ENCODE measurements around the gene KRTAP5-5. TPM values are rescaled to one million over a fixed set of nuclear protein-coding genes. Genes with fewer than 3 reads are reported as not detected.

Gene KRTAP5-5
- polyA plus RNA-seq, 1 donor from 2014 or later, result not detected

DNA sequence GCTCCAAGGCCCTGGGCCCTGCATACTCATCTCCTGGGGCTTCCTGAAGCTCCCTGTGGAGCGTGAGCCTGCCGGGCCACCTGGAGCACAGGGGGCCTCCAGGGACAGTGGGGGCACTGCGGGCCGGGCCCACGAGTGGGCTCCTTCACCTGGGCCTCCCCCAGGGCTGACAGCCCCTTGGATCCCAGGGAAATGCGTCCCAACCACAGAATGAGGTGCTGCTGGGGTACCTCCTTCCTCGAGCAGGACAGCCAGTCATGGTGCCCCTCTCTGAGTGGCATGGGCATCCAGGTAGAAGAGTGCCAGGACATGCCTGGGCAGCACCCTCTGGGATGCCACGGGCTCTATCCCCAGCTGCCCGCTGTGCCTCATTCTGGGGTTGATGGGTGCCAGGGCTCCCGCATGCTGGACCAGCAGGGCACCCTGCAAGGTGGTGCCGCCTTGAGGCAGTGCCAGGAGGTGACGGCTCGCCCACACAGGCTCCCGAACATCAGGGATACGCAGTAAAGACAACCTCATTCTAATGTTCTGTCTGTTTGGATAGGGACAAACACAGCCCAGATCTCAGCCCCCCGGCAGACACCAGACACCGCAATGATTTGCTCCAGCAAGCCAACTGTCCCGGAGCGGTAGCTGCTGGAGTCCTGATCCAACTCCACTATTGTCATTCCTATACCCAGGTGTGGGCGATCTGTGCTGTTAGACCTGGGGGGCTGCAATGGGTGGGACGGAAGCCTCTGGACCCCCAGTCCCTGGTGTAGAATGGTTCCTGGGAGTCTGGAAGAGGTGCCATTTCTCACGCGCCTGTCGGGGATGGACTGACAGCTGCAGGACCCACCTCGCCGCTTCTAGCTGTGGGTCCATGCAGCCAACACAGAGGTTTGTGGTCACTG, 25.8 kb downstream of the KRTAP5-5 start:
- Histone ChIP-seq H4K20me1 (ENCODE audit: insufficient read depth) (no peaks in the 10 kb centered on the region), H3K4me2 (ENCODE audit: low read length) (no peak overlapping the region), H3K36me3 (ENCODE audit: insufficient read depth, low read length) (no peaks in the 10 kb centered on the region), H3K9me3 (ENCODE audit: low read length) (no peaks in the 10 kb centered on the region), H3K27ac (ENCODE audit: low read length) (no peak overlapping the region), H2AFZ (ENCODE audit: low read depth, low read length) (no peak overlapping the region), H3K9ac (ENCODE audit: low read length) (no peak overlapping the region), H3K4me3 (ENCODE audit: low read length) (no peak overlapping the region), H3K27me3 (ENCODE audit: insufficient read depth, low read depth, low read length) (no peaks in the 10 kb centered on the region), H3F3A (ENCODE audit: insufficient read depth, low read length, poor library complexity, severe bottlenecking) (no peaks in the 10 kb centered on the region), H3K9me2 (ENCODE audit: insufficient read depth, low read length) (no peaks in the 10 kb centered on the region), H3K79me2 (replicated peaks; ENCODE audit: insufficient read depth, low read length) (no peaks in the 10 kb centered on the region)
- TF ChIP-seq EP300 (conservative IDR thresholded peaks at IDR 0.05; ENCODE audit: poor library complexity, severe bottlenecking) (no peak), POLR2AphosphoS5 (IDR thresholded peaks at IDR 0.05) (no peak), EZH2 (IDR thresholded peaks at IDR 0.05; ENCODE audit: borderline replicate concordance, insufficient read depth, low read length, poor library complexity, severe bottlenecking) (no peak), TAF1 (IDR thresholded peaks at IDR 0.05; ENCODE audit: low read depth) (no peak), MXI1 (conservative IDR thresholded peaks at IDR 0.05; ENCODE audit: poor library complexity, severe bottlenecking) (no peak), SMC3 (conservative IDR thresholded peaks at IDR 0.05; ENCODE audit: poor library complexity) (no peak), REST (IDR thresholded peaks at IDR 0.05; ENCODE audit: borderline replicate concordance) (no peak), RAD21 (conservative IDR thresholded peaks at IDR 0.05) (no peak)
- TF ChIP-seq, protein P1, sequence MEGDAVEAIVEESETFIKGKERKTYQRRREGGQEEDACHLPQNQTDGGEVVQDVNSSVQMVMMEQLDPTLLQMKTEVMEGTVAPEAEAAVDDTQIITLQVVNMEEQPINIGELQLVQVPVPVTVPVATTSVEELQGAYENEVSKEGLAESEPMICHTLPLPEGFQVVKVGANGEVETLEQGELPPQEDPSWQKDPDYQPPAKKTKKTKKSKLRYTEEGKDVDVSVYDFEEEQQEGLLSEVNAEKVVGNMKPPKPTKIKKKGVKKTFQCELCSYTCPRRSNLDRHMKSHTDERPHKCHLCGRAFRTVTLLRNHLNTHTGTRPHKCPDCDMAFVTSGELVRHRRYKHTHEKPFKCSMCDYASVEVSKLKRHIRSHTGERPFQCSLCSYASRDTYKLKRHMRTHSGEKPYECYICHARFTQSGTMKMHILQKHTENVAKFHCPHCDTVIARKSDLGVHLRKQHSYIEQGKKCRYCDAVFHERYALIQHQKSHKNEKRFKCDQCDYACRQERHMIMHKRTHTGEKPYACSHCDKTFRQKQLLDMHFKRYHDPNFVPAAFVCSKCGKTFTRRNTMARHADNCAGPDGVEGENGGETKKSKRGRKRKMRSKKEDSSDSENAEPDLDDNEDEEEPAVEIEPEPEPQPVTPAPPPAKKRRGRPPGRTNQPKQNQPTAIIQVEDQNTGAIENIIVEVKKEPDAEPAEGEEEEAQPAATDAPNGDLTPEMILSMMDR (IDR thresholded peaks at IDR 0.05; ENCODE audit: poor library complexity, severe bottlenecking), result no peak

DNA sequence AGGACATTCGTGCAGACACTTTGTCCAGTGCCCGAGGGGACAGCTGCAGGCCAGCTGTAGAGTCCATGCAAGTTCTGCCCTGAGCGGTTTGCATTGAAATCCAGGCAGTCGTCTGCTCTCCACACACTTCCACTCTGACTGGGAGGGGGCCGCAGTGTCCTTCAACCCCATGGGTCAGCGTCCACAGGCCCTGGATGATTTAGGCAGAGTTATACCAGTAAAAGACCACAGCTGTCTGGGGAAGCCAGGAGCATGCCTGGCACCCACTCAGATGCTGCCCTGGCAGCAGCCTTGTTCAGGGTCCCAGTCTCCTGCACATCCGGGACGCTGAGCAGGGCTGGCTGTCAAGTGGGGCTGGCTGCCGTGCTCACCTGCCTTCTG, 26.5 kb downstream of the KRTAP5-5 start:
- Histone ChIP-seq H3K27me3 (ENCODE audit: insufficient read depth, low read depth, low read length) (no peaks in the 10 kb centered on the region), H4K20me1 (ENCODE audit: insufficient read depth) (no peaks in the 10 kb centered on the region), H3K4me3 (ENCODE audit: low read length) (no peak overlapping the region), H3K9me3 (ENCODE audit: low read length) (no peaks in the 10 kb centered on the region), H2AFZ (ENCODE audit: low read depth, low read length) (no peak overlapping the region), H3K27ac (ENCODE audit: low read length) (no peak overlapping the region), H3K79me2 (replicated peaks; ENCODE audit: insufficient read depth, low read length) (no peaks in the 10 kb centered on the region), H3K36me3 (ENCODE audit: insufficient read depth, low read length) (no peaks in the 10 kb centered on the region), H3K9ac (ENCODE audit: low read length) (no peak overlapping the region), H3K4me2 (ENCODE audit: low read length) (no peak overlapping the region), H3K9me2 (ENCODE audit: insufficient read depth, low read length) (no peaks in the 10 kb centered on the region), H3F3A (ENCODE audit: insufficient read depth, low read length, poor library complexity, severe bottlenecking) (no peaks in the 10 kb centered on the region)
- TF ChIP-seq SMC3 (conservative IDR thresholded peaks at IDR 0.05; ENCODE audit: poor library complexity) (no peak), POLR2AphosphoS5 (IDR thresholded peaks at IDR 0.05) (no peak), EZH2 (IDR thresholded peaks at IDR 0.05; ENCODE audit: borderline replicate concordance, insufficient read depth, low read length, poor library complexity, severe bottlenecking) (no peak), RAD21 (conservative IDR thresholded peaks at IDR 0.05) (no peak), EP300 (conservative IDR thresholded peaks at IDR 0.05; ENCODE audit: poor library complexity, severe bottlenecking) (no peak), MXI1 (conservative IDR thresholded peaks at IDR 0.05; ENCODE audit: poor library complexity, severe bottlenecking) (no peak), TAF1 (IDR thresholded peaks at IDR 0.05; ENCODE audit: low read depth) (no peak), REST (IDR thresholded peaks at IDR 0.05; ENCODE audit: borderline replicate concordance) (no peak)
- TF ChIP-seq, protein P1 (IDR thresholded peaks at IDR 0.05; ENCODE audit: poor library complexity, severe bottlenecking), result no peak
